D721Med (cell line): ENCODE results near the gene RNF112.
"Not testable (repeated sequence)": the region's sequence is repeated elsewhere in the genome, so short reads cannot be mapped to it uniquely, and the experiment has no call there.

Experiments
- DNase-seq: peaks from one replicate; pipeline ENCODE4 v3.0.0; 2011; ENCODE audit warnings: low spot score; ENCODE audit not compliant: insufficient read length
- FAIRE-seq: peaks from 2 replicates; lab custom pipeline; 2011; peaks lifted over from hg19 to GRCh38; lab: Jason Lieb, UNC
- CTCF ChIP-seq: IDR thresholded peaks from 2 replicates; pipeline ENCODE4 v1.5.1; 2012; ENCODE audit warnings: mild to moderate bottlenecking, control low read depth; ENCODE audit not compliant: insufficient read depth; ENCODE audit errors: missing control alignments

The RNF112 gene

GRCh38 chr17:19453296-19453695 is 42.3 kb downstream of the RNF112 start:
- DNase-seq: no peak
- FAIRE-seq: no peak
- no peak for TF ChIP-seq CTCF

- FAIRE-seq (no peak), DNase-seq (no peak)
- no peak for TF ChIP-seq CTCF
Observed at GRCh38 chr17:19454074-19454473, 43.0 kb downstream of the RNF112 start.

- TF ChIP-seq CTCF: no peak
- DNase-seq: no peak
- no peak for FAIRE-seq
Observed at GRCh38 chr17:19456016-19456927, 45.2 kb downstream of the RNF112 start.

- FAIRE-seq (no peak), DNase-seq (no peak)
- TF ChIP-seq CTCF: no peak
Observed at GRCh38 chr17:19457046-19457445, 46.0 kb downstream of the RNF112 start.

- DNase-seq (peak; percentile 55), FAIRE-seq (peak; percentile 98)
- no peak for TF ChIP-seq CTCF
Observed at GRCh38 chr17:19457830-19458271, 46.8 kb downstream of the RNF112 start.

- not testable (repeated sequence) for FAIRE-seq, DNase-seq
Observed at GRCh38 chr17:19458481-19458880, 47.4 kb downstream of the RNF112 start.

GRCh38 chr17:19459018-19459655 is 48.1 kb downstream of the RNF112 start:
- DNase-seq, FAIRE-seq: not testable (repeated sequence)

GRCh38 chr17:19460700-19461099 is 49.7 kb downstream of the RNF112 start:
- TF ChIP-seq CTCF: no peak
- DNase-seq: no peak
- FAIRE-seq: no peak
